Measurements from ENCODE around the gene FBXO46.
"Not testable (repeated sequence)": the region's sequence is repeated elsewhere in the genome, so short reads cannot be mapped to it uniquely, and the experiment has no call there.

Gene FBXO46

DNA sequence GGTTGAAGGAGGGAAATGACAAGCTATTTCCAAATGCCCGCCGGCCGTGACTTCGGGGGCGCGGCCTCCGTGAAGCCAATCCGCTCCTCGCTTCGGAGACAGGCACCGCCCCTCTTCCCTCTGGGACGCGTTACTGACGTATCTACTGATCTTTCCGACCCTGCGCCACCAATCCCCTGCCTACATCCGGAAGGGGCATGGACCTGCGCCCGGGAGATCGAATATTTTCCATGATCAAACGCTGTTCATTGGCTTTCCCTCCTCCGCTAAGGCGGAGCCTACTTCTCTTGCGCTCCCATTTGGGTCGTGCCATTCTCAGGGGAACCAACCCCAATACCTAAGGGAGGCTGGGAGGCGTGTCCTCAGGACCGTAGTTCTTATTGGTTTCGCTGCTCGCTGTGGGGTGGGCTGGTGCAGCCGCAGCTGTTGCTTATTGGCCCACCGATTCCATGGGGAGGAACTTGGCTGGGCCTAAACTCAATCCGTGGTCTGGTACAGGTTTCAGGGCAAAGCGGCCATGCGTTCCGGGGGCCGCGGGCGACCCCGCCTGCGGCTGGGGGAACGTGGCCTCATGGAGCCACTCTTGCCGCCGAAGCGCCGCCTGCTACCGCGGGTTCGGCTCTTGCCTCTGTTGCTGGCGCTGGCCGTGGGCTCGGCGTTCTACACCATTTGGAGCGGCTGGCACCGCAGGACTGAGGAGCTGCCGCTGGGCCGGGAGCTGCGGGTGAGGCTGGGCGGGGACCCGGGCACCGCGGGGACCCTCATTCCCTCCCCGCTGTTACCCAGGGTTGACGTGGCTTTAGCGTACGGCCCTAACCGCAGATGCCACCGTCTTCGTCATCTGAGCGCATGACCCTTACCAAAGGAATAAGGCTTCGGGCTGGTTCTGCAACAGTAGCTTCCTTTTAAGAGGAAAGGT is 38.2 kb downstream of the FBXO46 start, which contains the start of gene QPCTL:
Gene QPCTL, plus strand, starts transcription at position 480 of the 919 bp plus-strand sequence. Its CDS starts 38 bp downstream, at position 518.
- no peak for TF ChIP-seq ZNF274 (IDR thresholded peaks at IDR 0.05; ENCODE audit: low read depth, low read length)
- H3K4me3 ChIP-seq (ENCODE audit: low read length), result peak within 1 kb of the TSS; percentile 89

DNA sequence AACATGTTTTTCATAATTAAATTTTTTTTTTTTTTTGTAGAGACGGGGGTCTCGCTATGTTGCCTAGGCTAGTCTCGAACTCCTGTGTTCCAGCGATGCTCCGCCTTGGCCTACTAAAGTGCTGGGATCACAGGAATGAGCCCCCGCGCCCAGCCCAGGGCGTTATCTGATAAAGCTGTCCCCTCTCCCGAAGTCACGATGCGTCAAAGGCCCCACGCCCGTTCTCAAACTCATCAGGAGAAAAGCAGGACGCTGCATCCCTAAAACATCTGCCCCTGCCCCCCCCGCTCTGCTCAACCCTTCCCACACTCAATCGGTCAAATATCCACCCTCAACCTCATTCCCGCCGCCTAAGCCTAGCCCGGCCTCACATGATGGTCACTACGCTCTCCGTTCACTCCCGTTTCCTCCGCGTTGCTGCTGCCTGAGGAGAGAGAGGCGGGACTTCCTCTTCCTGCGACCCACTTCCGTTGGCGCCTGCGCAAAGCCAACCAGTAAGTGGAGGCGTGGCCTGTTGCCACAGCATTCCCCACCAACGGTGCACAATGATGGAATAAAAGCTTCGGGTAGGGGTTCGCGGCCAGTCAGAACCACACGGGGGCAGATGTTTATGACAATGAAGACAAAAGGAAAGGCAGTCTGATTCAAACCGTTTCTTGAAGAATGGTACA is 39.0 kb downstream of the FBXO46 start, which contains the start of gene SNRPD2:
Gene SNRPD2, minus strand, starts transcription at position 438 of the 671 bp plus-strand sequence. Its CDS starts 65 bp downstream, at position 373.
- peak within 1 kb of the TSS; percentile 89 for H3K4me3 ChIP-seq (ENCODE audit: low read length)
- no peak for TF ChIP-seq ZNF274 (IDR thresholded peaks at IDR 0.05; ENCODE audit: low read depth, low read length)

DNA sequence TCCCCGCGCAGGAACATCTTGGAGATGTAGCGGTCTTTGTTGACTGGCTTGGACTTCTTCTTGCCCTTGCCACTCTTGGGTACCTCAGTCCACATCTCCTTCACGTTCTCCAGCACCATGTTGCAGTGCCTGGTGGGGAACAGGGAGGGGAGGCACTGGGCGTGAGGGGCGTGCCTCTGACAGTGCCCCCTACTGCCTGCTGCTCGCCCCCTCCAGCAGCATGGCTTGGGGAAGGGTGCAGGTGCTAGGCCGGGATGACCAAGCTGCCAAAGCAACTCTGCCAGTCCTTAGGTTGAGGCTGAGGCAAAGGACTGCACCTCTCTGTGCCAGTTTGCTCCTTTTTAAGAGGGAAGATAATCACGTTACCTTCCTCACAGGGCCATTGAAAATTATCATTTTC is 43.1 kb downstream of the FBXO46 start:
- TF ChIP-seq ZNF274 (IDR thresholded peaks at IDR 0.05; ENCODE audit: low read depth, low read length), result no peak
- H3K4me3 ChIP-seq (ENCODE audit: low read length), result no peak overlapping the region

DNA sequence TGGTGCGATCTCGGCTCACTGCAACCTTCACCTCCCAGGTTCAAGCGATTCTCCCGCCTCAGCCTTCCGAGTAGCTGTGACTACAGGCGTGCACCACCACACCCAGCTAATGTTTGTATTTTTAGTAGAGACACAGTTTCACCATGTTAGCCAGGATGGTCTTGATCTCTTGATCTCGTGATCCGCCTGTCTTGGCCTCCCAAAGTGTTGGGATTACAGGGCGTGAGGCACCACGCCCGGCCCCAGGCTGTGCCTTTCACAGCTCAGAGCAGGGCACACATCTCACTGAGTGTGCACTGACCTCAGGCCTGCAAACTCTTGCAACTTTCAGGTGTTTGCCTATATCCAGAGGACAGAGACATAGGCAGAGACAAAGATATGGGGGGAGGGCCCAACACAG is 45.7 kb downstream of the FBXO46 start:
- not testable (repeated sequence) for H3K4me3 ChIP-seq (ENCODE audit: low read length)

DNA sequence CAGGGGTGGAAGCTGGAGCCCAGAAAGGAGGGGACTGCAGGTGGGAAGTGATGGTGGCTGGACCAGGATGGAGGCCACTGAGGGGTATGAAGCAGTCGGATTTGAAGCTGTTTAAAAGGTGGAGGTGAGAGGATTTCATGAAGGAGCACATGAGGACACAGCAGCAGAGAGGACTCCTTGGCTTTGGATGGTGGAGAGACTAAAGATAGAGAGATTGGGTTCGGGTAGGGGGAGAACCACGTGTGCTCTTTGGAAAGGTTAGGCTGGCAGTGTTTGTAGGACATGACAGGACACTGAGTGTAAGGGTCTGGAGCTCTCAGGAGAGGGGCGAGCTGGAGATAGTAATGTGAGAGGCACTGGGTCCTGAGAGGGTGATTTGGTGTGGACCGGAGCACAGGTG is 47.8 kb downstream of the FBXO46 start:
- no peak for TF ChIP-seq ZNF274 (IDR thresholded peaks at IDR 0.05; ENCODE audit: low read depth, low read length)
- no peak overlapping the region for H3K4me3 ChIP-seq (ENCODE audit: low read length)

DNA sequence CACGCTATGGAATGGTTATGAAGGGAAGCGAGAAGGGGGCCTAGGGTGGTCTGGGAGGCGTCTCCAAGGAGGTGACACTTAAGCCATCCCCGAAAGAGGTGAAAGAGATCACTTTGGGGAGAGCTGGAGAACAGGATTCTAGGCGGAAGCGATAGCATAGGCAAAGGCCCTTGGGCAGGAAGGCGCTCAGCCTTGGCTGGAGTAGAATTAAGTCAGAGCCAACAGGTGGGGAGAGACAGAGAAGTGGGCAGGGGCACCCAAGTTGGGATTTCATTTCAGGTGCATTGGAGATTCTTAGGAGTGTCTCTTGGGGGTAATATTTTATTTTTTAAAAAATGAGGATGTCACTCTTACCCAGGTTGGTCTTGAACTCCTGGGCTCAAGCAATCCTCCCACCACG is 48.6 kb downstream of the FBXO46 start:
- no peak for TF ChIP-seq ZNF274 (IDR thresholded peaks at IDR 0.05; ENCODE audit: low read depth, low read length)
- no peak overlapping the region for H3K4me3 ChIP-seq (ENCODE audit: low read length)

DNA sequence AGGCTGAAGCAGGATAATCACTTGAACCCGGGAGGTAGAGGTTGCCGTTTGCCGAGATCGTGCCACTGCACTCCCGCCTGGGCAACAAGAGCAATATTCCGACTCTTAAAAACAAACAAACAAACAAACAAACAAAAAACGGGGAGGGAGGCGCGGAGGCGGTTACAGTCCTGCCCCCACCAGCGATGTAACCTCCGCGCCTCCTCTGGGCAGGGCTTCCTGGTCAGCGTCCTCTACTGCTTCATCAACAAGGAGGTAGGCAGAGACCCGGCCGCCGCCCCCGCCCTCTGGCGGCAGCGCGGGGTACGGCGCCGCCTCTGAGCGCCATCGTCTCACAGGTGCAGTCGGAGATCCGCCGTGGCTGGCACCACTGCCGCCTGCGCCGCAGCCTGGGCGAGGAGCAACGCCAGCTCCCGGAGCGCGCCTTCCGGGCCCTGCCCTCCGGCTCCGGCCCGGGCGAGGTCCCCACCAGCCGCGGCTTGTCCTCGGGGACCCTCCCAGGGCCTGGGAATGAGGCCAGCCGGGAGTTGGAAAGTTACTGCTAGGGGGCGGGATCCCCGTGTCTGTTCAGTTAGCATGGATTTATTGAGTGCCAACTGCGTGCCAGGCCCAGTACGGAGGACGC is 49.2 kb downstream of the FBXO46 start:
- no peak overlapping the region; the same call in 1 of the 2 replicates for H3K4me3 ChIP-seq (ENCODE audit: low read length)
- TF ChIP-seq ZNF274 (IDR thresholded peaks at IDR 0.05; ENCODE audit: low read depth, low read length), result no peak

DNA sequence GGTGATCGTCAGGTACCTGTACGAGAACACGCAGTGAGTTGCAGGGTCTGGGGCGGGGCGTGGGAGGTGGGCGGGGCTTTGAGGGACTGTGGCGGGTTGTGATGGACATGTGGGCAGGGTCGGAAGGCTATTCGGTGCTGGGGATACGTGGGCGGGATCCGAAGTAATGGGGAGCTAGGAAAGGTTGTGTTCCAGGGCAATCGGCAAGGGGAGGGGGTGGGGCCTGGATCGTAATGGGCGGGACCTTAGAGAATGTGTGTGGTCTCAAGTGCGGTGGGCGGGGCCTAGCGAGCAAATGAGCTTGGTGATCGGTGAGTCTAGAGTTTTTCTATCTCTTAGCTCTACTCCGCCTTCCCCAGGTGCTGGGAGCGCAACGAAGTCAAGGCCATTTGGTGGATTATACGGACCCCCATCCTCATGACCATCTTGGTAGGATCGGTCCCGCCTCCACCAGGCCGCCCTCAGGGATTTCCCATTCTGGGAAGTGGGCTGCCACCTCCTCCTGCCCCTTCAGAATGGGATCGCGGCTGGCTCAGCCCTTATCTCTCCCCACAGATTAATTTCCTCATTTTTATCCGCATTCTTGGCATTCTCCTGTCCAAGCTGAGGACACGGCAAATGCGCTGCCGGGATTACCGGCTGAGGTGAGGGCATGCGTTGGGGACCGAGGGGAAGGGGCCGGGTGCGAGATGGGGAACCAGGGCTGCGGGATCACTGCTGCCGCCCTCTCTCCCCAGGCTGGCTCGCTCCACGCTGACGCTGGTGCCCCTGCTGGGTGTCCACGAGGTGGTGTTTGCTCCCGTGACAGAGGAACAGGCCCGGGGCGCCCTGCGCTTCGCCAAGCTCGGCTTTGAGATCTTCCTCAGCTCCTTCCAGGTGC is 53.1 kb downstream of the FBXO46 start:
- H3K4me3 ChIP-seq (ENCODE audit: low read length), result peak overlapping the region; percentile 33; the same call in 1 of the 2 replicates
- TF ChIP-seq ZNF274 (IDR thresholded peaks at IDR 0.05; ENCODE audit: low read depth, low read length), result no peak

DNA sequence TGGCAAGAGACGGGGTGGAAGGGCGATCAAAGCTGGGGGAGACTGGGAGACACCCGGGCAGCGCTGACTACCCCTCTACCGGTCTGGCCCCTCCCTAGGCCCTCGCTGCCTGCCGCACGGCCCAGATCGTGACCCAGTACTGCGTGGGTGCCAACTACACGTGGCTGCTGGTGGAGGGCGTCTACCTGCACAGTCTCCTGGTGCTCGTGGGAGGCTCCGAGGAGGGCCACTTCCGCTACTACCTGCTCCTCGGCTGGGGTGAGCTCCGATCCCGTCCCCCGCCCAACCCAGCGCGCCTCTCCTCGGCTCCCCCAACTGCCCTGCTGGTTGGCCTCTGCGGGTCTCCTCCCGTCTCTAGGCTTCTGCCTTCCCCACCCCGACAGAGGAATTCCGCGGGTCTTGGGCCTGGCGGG is 53.8 kb downstream of the FBXO46 start:
- TF ChIP-seq ZNF274 (IDR thresholded peaks at IDR 0.05; ENCODE audit: low read depth, low read length), result no peak
- peak overlapping the region; percentile 23; the same call in 1 of the 2 replicates for H3K4me3 ChIP-seq (ENCODE audit: low read length)

DNA sequence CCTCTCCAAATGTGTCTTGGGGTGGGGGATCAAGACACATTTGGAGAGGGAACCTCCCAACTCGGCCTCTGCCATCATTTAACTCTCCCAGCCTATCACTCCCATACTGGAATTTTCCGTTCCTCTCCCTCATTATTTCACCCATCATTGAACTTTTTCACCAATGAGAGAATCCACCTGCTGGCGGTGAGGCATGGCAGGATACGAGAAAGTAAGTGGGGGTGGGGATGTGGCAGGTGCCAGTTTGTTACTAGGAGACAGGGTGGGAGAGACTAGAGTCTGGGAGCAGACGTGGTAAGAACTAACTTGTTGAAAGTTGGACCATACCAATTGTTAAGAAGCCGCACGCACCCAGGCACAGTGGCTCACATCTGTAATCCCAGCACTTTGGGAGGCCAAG is 55.8 kb downstream of the FBXO46 start:
- no peak for TF ChIP-seq ZNF274 (IDR thresholded peaks at IDR 0.05; ENCODE audit: low read depth, low read length)
- no peak overlapping the region for H3K4me3 ChIP-seq (ENCODE audit: low read length)

DNA sequence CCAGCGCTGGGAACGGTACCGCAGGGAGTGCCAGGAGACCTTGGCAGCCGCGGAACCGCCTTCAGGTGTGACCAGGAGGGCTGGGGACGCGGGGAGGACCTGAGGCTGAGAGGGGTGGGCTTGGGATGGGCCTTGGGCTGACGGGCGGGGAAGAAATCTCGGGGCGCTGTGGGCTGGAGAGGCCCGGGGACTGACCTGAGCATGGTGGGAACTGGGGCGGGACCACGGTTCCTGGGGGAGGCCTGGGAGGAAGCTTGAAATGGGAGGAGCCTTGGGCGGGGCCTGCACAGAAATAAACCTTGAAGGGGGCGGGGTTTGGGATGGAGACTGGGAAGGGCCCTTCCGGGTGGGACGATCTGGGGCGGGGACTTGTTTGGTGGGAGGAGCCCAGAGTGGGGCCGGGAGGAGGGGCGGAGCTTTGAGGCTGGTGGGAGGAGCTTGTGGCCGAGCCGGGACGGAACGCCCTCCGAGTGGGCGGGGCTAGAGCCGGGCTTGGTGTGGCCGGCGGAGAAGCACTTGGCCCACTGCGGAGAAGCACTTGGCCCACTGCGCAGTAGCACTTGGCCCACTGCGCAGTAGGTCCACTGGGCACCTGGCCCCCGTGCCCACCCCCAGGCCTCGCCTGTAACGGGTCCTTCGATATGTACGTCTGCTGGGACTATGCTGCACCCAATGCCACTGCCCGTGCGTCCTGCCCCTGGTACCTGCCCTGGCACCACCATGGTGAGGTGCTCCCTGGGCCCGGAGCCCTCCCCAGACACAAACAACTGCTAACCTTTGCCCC is 59.8 kb downstream of the FBXO46 start:
- H3K4me3 ChIP-seq (ENCODE audit: low read length), result peak overlapping the region; percentile 85; the same call in 1 of the 2 replicates
- TF ChIP-seq ZNF274 (IDR thresholded peaks at IDR 0.05; ENCODE audit: low read depth, low read length), result no peak

DNA sequence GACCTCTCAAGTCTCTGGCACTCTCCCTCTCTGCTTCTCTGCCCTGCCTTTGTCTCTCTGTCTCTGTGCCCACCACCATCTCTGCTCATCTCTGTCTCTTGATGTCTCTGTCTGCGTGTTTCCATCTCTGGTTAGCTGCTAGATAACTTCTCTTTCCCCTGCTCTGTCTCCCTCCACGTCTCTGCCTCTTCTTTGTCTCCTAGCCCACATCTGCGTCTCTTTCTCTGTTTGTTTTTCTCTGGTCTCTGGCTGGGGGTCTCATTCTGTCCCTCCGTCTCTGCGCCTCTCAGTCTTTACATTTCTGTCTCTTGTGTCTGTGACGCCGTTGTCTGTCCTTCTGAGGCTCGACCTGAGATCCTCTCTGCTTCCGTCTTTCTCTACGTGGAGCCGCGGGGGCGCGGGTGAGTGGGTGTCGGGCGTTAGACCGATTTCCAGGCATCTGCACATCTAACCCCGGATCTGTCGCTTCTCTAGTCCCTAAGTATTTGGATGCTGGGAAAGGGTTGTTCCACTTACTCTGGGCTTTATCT is 62.3 kb downstream of the FBXO46 start:
- no peak for TF ChIP-seq ZNF274 (IDR thresholded peaks at IDR 0.05; ENCODE audit: low read depth, low read length)

More for the DNA sequence above, 62.3 kb downstream of the FBXO46 start:
- peak overlapping the region; percentile 85 for H3K4me3 ChIP-seq (ENCODE audit: low read length)
